Muscle layer of duodenum (tissue), 2 donors: ENCODE data around the gene FAM83C.

Experiments used
- H3K27ac ChIP-seq: one replicate; pipeline ENCODE4 v1.7.0; 2013; ENCODE audit warnings: mild to moderate bottlenecking, low read length
- H3K27me3 ChIP-seq: one replicate; pipeline ENCODE4 v1.7.0; 2013; ENCODE audit warnings: low read depth, mild to moderate bottlenecking, control low read depth, low read length
- H3K36me3 ChIP-seq, 2 donors: one replicate each; pipeline ENCODE4 v1.7.0; 2013; ENCODE audit warnings: low read length in 2 of 2, control low read depth in 1 of 2, mild to moderate bottlenecking in 1 of 2; ENCODE audit not compliant: insufficient read depth in 2 of 2, control insufficient read depth in 1 of 2
- H3K4me1 ChIP-seq, 2 donors: one replicate each; pipeline ENCODE4 v1.7.0; 2013; ENCODE audit warnings: low read length in 2 of 2, mild to moderate bottlenecking in 2 of 2, control low read depth in 1 of 2, moderate library complexity in 1 of 2; ENCODE audit not compliant: insufficient read depth in 2 of 2, control insufficient read depth in 1 of 2
- H3K4me3 ChIP-seq, 2 donors: one replicate each; pipeline ENCODE4 v1.7.0; 2013; ENCODE audit warnings: low read length in 2 of 2, low read depth in 1 of 2, mild to moderate bottlenecking in 1 of 2
- H3K9me3 ChIP-seq, 2 donors: one replicate each; pipeline ENCODE4 v1.7.0; 2013; ENCODE audit warnings: low read length in 2 of 2, control low read depth in 1 of 2, mild to moderate bottlenecking in 1 of 2; ENCODE audit not compliant: control insufficient read depth in 1 of 2
- donor health status: healthy.

FAM83C gene

DNA sequence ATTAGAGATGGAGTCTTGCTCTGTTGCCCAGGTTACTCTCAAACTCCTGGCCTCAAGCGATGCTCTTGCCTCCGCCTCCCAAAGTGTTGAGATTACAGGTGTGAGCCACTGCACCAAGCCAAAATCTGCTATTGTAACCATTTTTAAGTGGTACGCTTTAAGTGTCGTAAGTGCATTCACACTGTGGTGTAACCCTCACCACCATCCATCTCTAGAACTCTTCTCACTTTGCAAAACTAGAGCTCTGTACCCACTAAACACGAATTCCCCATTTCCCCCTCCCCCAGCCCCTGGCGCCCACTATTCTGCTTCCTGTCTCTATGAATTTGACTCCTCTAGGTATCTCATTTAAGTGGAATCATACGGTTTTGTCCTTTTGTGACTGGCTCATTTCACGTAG, 2.8 kb upstream of the FAM83C start:
- Histone ChIP-seq H3K9me3 (no peaks in the 10 kb centered on the region), H3K4me1 (no peaks in the 10 kb centered on the region)

DNA sequence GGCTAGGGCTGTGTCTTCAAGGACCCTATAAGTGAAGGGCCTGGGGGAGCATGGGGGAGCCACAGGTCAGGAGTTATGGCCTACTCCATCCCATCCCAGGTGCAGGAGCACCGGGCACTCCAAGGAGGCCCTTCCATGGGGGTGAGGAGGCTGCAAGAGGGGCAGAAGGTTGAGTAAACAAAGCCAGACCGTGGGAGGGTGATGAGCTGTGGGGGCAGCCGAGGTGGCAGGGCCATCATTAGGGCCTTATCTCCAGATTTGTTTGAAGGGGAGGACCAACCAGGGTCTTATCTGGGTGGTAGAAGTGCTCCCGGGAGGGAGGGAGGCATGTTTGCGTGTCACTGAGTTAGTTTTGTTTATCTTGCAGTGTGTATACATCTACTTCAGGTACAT, 2.1 kb upstream of the FAM83C start:
- Histone ChIP-seq H3K27ac (no peak overlapping the region), H3K4me3 (no peak overlapping the region), H3K36me3 (no peaks in the 10 kb centered on the region)

More for the DNA sequence above, 2.8 kb upstream of the FAM83C start:
- no peak overlapping the region for H3K4me3 ChIP-seq
- no peak overlapping the region for H3K27ac ChIP-seq
- no peaks in the 10 kb centered on the region for H3K36me3 ChIP-seq
- H3K27me3 ChIP-seq, result no peaks in the 10 kb centered on the region

GRCh38 chr20:35293303-35294292, 1.4 kb upstream of the FAM83C start:
- no peaks in the 10 kb centered on the region for H3K27me3 ChIP-seq
- H3K4me1 ChIP-seq, result no peaks in the 10 kb centered on the region
- H3K9me3 ChIP-seq, result no peaks in the 10 kb centered on the region
- no peaks in the 10 kb centered on the region for H3K36me3 ChIP-seq
- H3K27ac ChIP-seq, result no peak overlapping the region
- no peak overlapping the region for H3K4me3 ChIP-seq

More for the DNA sequence above, 2.1 kb upstream of the FAM83C start:
- no peaks in the 10 kb centered on the region for H3K4me1 ChIP-seq
- no peaks in the 10 kb centered on the region for H3K27me3 ChIP-seq
- no peaks in the 10 kb centered on the region for H3K9me3 ChIP-seq

GRCh38 chr20:35292504-35293285, 470 bp upstream of the FAM83C start:
- Histone ChIP-seq H3K9me3 (no peaks in the 10 kb centered on the region), H3K27me3 (no peaks in the 10 kb centered on the region), H3K4me1 (no peaks in the 10 kb centered on the region), H3K4me3 (no peak overlapping the region), H3K36me3 (no peaks in the 10 kb centered on the region), H3K27ac (no peak overlapping the region)

DNA sequence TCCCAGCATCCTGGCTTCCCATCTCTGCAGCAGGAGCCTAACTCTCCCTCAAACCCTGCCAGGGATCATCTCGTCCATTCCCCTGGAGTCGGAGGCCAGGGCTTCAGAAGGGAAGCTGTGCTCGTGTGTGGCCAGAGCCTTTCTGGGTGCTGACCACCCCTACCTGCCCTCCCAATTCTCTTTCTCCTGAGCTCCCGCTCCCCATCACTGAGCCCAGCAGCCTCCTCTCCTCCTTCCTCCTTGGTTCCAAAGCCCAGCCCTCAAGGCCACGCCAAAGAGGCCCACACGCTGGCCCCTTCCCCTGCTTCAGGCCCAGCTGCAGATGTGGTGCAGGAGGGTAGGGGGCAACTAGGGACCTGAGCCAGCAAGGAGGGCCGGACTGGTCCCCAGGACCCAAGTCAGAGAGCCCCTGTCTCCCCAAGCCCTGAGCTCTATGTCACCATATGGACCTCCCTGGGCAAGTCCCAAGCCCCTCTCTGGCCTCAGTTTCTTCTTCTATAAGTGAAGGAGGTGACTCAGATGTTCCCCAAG, 1.3 kb downstream of the FAM83C start:
- Histone ChIP-seq H3K9me3 (no peaks in the 10 kb centered on the region), H3K36me3 (no peaks in the 10 kb centered on the region), H3K27ac (no peak overlapping the region), H3K4me3 (no peak overlapping the region), H3K4me1 (no peaks in the 10 kb centered on the region), H3K27me3 (no peaks in the 10 kb centered on the region)

- Histone ChIP-seq H3K4me1 (no peaks in the 10 kb centered on the region), H3K36me3 (no peaks in the 10 kb centered on the region), H3K4me3 (no peak overlapping the region), H3K27ac (no peak overlapping the region), H3K9me3 (no peaks in the 10 kb centered on the region), H3K27me3 (no peaks in the 10 kb centered on the region)
These were observed 1.9 kb downstream of the FAM83C start for GRCh38 chr20:35290186-35290886.

DNA sequence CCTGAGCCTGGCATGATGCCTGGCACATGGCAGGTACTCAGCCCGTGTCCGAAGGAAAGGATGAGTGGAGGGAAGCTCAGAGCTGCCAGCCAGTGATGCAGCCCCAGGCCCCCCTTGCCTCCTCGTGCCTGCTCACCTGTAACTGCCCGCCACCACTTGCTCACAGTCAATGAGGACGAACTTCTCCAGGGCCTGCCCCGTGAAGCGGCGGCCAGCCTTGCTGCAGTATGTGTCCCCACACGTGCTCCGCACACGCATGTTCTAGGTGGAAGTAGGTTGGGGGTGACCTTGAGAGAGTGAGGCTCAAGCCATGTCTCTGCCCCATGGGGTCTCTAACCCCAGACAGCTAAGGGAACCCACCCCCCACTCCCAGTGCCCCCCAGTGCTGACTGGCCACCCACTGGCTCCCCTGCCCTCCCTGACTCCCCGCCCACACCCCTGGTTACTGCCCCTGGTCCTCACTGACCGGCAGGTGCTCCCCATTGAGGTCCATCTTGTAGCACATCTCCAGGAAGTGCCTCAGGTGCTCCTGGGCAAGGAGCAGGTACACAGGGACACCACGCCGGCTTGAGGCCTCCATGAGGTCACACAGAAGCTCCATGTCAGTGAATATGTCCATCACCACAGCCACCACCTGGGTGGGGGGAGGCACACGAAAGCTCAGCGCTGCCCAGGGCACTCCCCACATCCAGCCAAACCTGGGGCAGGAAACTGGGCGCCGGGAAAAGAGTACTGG, 3.7 kb downstream of the FAM83C start:
- H3K27me3 ChIP-seq, result no peaks in the 10 kb centered on the region
- no peaks in the 10 kb centered on the region for H3K9me3 ChIP-seq
- no peaks in the 10 kb centered on the region for H3K36me3 ChIP-seq
- no peak overlapping the region for H3K4me3 ChIP-seq
- H3K4me1 ChIP-seq, result peaks cover 3 to 4% of the 10 kb centered on the region in 2 donors
- no peak overlapping the region for H3K27ac ChIP-seq

DNA sequence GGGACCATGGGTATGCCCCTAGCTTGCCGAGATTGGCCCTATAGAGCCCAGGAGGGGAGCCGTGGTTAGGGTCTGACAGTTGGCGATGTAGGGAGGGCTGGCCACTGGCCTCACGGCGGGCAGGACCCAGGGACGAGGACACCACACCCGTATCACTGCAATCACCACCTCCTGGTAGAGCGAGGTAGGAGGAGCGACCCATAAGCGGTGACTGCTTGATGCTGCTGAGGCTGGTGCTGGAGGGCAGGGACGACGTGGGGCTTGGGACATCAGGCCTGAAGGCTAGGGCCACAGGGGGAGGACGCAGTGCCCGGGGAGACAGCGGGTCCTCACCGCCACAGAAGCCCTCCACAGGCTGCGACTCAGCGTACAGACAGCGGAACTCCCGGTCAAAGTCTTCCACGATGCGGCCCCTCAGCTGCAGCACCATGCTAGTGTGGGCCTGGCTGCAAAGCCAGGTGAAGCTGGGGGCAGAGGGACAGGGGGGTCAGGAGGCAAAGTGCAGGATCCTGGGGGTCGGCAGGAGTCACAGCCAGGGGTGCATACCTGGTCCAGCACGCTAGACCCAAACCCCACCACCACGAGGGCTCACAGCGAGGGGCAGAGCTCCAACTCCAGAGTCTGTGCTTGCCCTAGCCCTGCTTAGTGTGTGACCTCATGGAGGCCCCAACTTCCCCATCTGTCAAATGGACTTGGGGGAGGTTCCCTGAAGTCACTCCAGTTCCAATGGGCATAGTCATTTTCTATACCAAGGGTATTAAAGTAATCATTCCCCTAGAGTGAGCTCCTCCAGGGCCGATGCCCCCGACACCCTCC, 4.5 kb downstream of the FAM83C start:
- no peak overlapping the region for H3K27ac ChIP-seq
- H3K4me1 ChIP-seq, result peaks cover 5 to 8% of the 10 kb centered on the region in 2 donors
- H3K4me3 ChIP-seq, result no peak overlapping the region
- no peaks in the 10 kb centered on the region for H3K36me3 ChIP-seq
- H3K9me3 ChIP-seq, result no peaks in the 10 kb centered on the region
- no peaks in the 10 kb centered on the region for H3K27me3 ChIP-seq

GRCh38 chr20:35286899-35287508, 5.2 kb downstream of the FAM83C start:
- H3K27me3 ChIP-seq, result no peaks in the 10 kb centered on the region

More at GRCh38 chr20:35286899-35287508, 5.2 kb downstream of the FAM83C start:
- no peak overlapping the region for H3K4me3 ChIP-seq
- peaks cover 5 to 8% of the 10 kb centered on the region in 2 donors for H3K4me1 ChIP-seq
- H3K9me3 ChIP-seq, result no peaks in the 10 kb centered on the region
- H3K27ac ChIP-seq, result no peak overlapping the region
- H3K36me3 ChIP-seq, result no peaks in the 10 kb centered on the region
